Natural killer cell (primary cell): Measurements from ENCODE around the gene PEX6. TPM values are rescaled to one million over a fixed set of nuclear protein-coding genes. Genes with fewer than 3 reads are reported as not detected.

Experiments
- ATAC-seq, 3 donors: fragments of 150-1000 bp in 2 of 3; fragments of 200-7000 bp in 1 of 3; cut with Tn5 transposase; 1 replicate in 1 of 3; 2 replicates in 2 of 3; pipeline ENCODE4 v1.10.0; 2021; ENCODE audit warnings: mild to moderate bottlenecking in 2 of 3, moderate library complexity in 2 of 3
- DNase-seq, 2 donors: peaks; one replicate each; pipeline versions ENCODE4 v3.0.0 to v3.0.0-alpha.2; 2013 to 2021; ENCODE audit warnings: mixed read lengths in 1 of 2
- H3K27ac ChIP-seq: one replicate; pipeline ENCODE4 v1.5.1; 2013; ENCODE audit warnings: mild to moderate bottlenecking, low read length
- H3K27me3 ChIP-seq: one replicate; pipeline ENCODE4 v1.6.1; 2013; ENCODE audit warnings: low read length; ENCODE audit not compliant: control insufficient read depth, insufficient read depth
- H3K36me3 ChIP-seq: one replicate; pipeline ENCODE4 v1.6.1; 2013; ENCODE audit warnings: low read length; ENCODE audit not compliant: control insufficient read depth, insufficient read depth
- H3K4me1 ChIP-seq: one replicate; pipeline ENCODE4 v1.6.1; 2013; ENCODE audit warnings: low read length; ENCODE audit not compliant: control insufficient read depth, insufficient read depth
- H3K4me3 ChIP-seq: one replicate; pipeline ENCODE4 v1.5.1; 2013; ENCODE audit warnings: low read length
- H3K9me3 ChIP-seq: one replicate; pipeline ENCODE4 v1.6.1; 2013; ENCODE audit warnings: low read length; ENCODE audit not compliant: control insufficient read depth, insufficient read depth
- H3K27ac Mint-ChIP-seq, 2 donors: one replicate each; pipeline ENCODE4 v1.8.0; 2022; ENCODE audit warnings: mild to moderate bottlenecking in 2 of 2, mixed read lengths in 2 of 2, moderate library complexity in 1 of 2
- H3K27me3 Mint-ChIP-seq, 2 donors: one replicate each; pipeline ENCODE4 v1.8.0; 2022; ENCODE audit warnings: low read depth in 2 of 2, mixed read lengths in 2 of 2
- H3K36me3 Mint-ChIP-seq: one replicate; pipeline ENCODE4 v1.8.0; 2022; ENCODE audit warnings: mixed read lengths
- H3K4me1 Mint-ChIP-seq, 2 donors: one replicate each; pipeline ENCODE4 v1.8.0; 2022; ENCODE audit warnings: mixed read lengths in 2 of 2
- H3K4me3 Mint-ChIP-seq: one replicate; pipeline ENCODE4 v1.8.0; 2022; ENCODE audit warnings: mild to moderate bottlenecking, moderate library complexity, mixed read lengths
- H3K9me3 Mint-ChIP-seq, 2 donors: one replicate each; pipeline ENCODE4 v1.8.0; 2022; ENCODE audit warnings: mixed read lengths in 2 of 2
- WGBS: methylation state at CpG from one replicate; pipeline ENCODE4 v1.1.7; 2013; ENCODE audit warnings: missing lambda C conversion rate; ENCODE audit not compliant: insufficient coverage; 5-methylcytosine and 5-hydroxymethylcytosine counted together
- intact Hi-C: fragments of 100-400 bp; cut with micrococcal nuclease; formaldehyde crosslinking; loops from one replicate; pipeline ENCODE4 v1.14.2; 2022
- total RNA-seq, 4 donors: library from RNA; stranded (reverse); fragments of 120-200 nt in 1 of 4; gene quantifications; one replicate each; pipeline versions ENCODE4 v1.2.3 to v1.2.4, GENCODE V29; 2013 to 2022
- TF ChIP-seq, protein P1 (sequence below): fragments of 200-600 bp; IDR thresholded peaks from one replicate; pipeline ENCODE4 v1.8.0; 2022; ENCODE audit warnings: antibody characterized with exemption

Gene PEX6
- total RNA-seq, 3 donors from 2014 or later (not counting 1 experiment from before 2014, with no cell fraction given), result 8.2 to 13.6 (median 9.9) TPM

DNA sequence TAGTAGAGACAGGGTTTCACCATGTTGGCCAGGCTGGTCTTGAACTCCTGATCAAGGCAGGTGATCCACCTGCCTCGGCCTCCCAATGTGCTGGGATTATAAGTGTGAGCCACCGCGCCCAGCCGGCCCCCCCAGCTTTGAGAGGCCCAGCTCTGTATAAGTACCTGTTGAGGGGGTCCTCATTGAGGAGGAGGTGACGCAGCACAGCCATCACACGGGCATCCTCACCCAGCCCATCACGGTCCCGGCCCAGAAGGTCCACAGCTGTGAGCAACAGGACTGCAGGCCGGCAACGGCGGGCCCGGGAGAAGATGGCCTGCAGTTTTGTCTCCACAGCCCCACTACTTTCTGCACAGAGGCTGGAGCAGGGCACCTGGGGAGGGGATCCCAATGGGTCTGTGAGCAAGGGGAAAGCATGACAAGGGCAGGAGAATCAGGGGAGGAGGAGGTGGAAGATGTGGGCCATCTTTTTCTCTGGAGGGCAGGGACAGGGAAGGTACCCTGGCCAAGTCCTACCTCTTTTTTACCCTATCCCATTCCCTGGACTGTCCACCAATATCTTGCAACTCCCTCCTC is 10.8 kb downstream of the PEX6 start:
- intact Hi-C loops, result no loop called here
- H3K4me3 ChIP-seq, result no peak overlapping the region
- Mint-ChIP-seq H3K36me3 (no peaks in the 10 kb centered on the region), H3K27me3 (no peaks in the 10 kb centered on the region), H3K4me3 (no peak overlapping the region), H3K9me3 (no peaks in the 10 kb centered on the region), H3K27ac (no peak overlapping the region), H3K4me1 (peaks cover 0 to 4% of the 10 kb centered on the region in 2 donors)
- peaks cover 33% of the 10 kb centered on the region for H3K36me3 ChIP-seq
- no peak for ATAC-seq
- whole genome bisulfite sequencing, result 97% methylated on average over 12 of the region's 12 CpGs
- H3K4me1 ChIP-seq, result no peaks in the 10 kb centered on the region
- H3K27ac ChIP-seq, result no peak overlapping the region
- no peaks in the 10 kb centered on the region for H3K27me3 ChIP-seq
- H3K9me3 ChIP-seq, result no peaks in the 10 kb centered on the region
- TF ChIP-seq, protein P1, sequence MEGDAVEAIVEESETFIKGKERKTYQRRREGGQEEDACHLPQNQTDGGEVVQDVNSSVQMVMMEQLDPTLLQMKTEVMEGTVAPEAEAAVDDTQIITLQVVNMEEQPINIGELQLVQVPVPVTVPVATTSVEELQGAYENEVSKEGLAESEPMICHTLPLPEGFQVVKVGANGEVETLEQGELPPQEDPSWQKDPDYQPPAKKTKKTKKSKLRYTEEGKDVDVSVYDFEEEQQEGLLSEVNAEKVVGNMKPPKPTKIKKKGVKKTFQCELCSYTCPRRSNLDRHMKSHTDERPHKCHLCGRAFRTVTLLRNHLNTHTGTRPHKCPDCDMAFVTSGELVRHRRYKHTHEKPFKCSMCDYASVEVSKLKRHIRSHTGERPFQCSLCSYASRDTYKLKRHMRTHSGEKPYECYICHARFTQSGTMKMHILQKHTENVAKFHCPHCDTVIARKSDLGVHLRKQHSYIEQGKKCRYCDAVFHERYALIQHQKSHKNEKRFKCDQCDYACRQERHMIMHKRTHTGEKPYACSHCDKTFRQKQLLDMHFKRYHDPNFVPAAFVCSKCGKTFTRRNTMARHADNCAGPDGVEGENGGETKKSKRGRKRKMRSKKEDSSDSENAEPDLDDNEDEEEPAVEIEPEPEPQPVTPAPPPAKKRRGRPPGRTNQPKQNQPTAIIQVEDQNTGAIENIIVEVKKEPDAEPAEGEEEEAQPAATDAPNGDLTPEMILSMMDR, result no peak
- no peak for DNase-seq

- no peak overlapping the region for H3K4me3 ChIP-seq
- no peaks in the 10 kb centered on the region for H3K27me3 ChIP-seq
- Mint-ChIP-seq H3K9me3 (no peaks in the 10 kb centered on the region), H3K27ac (no peak overlapping the region), H3K27me3 (peaks cover 0 to 4% of the 10 kb centered on the region in 2 donors), H3K4me3 (no peak overlapping the region), H3K36me3 (no peaks in the 10 kb centered on the region), H3K4me1 (peaks cover 0 to 4% of the 10 kb centered on the region in 2 donors)
- H3K36me3 ChIP-seq, result peaks cover 33% of the 10 kb centered on the region
- intact Hi-C loops, result no loop called here
- no peak for ATAC-seq
- H3K4me1 ChIP-seq, result no peaks in the 10 kb centered on the region
- TF ChIP-seq, protein P1, result no peak
- H3K27ac ChIP-seq, result no peak overlapping the region
- DNase-seq, result no peak
- H3K9me3 ChIP-seq, result no peaks in the 10 kb centered on the region
- 93% methylated on average over 11 of the region's 11 CpGs for WGBS
These were observed 11.8 kb downstream of the PEX6 start for GRCh38 chr6:42967228-42967627.

GRCh38 chr6:42966571-42966970 is 12.4 kb downstream of the PEX6 start:
- ATAC-seq (no peak), DNase-seq (no peak)
- TF ChIP-seq, protein P1, result no peak
- Histone ChIP-seq H3K27ac (no peak overlapping the region), H3K4me3 (no peak overlapping the region), H3K9me3 (no peaks in the 10 kb centered on the region), H3K4me1 (no peaks in the 10 kb centered on the region), H3K27me3 (no peaks in the 10 kb centered on the region), H3K36me3 (peaks cover 33% of the 10 kb centered on the region)
- 92% methylated on average over 6 of the region's 7 CpGs for WGBS
- H3K27ac Mint-ChIP-seq, result no peak overlapping the region
- intact Hi-C loops, result no loop called here
- H3K4me1 Mint-ChIP-seq, result peaks cover 0 to 4% of the 10 kb centered on the region in 2 donors
- no peaks in the 10 kb centered on the region for H3K36me3 Mint-ChIP-seq
- H3K27me3 Mint-ChIP-seq, result peaks cover 0 to 9% of the 10 kb centered on the region in 2 donors
- H3K9me3 Mint-ChIP-seq, result no peaks in the 10 kb centered on the region
- H3K4me3 Mint-ChIP-seq, result no peak overlapping the region
